Measurements from ENCODE around the gene UGT2B15.
"Not testable (repeated sequence)": the region's sequence is repeated elsewhere in the genome, so short reads cannot be mapped to it uniquely, and the experiment has no call there.

Gene UGT2B15

DNA sequence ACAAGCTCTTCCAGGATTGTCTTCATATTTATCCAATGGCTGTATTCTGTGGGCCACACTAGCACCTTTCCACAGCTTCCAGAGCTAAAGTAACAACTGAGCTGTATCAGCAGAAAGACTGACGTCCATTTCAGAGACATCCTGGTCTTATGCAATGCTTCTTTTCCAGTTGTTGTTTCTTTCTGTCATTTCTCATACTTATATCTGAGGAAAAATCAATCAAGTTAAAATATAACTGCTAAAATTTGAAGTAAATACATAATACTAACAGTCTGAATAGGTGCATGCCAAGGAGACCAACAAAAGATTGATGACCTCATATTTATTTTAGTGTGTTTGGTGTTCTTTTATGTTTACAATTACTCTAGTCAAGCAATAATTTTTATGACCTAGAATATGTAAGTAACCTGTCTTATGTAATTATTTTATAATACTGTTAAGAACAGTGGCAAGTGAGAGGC, at the start of gene UGT2B15:
UGT2B15 (minus strand) TSS at position 174 of the 461 bp plus-strand sequence; CDS start at position 140, 34 bp downstream.
- not testable (repeated sequence) for H3K27ac Mint-ChIP-seq, H3K27me3 Mint-ChIP-seq, H3K9me3 Mint-ChIP-seq, H3K4me1 Mint-ChIP-seq, H3K36me3 Mint-ChIP-seq, H3K4me3 Mint-ChIP-seq, ATAC-seq

DNA sequence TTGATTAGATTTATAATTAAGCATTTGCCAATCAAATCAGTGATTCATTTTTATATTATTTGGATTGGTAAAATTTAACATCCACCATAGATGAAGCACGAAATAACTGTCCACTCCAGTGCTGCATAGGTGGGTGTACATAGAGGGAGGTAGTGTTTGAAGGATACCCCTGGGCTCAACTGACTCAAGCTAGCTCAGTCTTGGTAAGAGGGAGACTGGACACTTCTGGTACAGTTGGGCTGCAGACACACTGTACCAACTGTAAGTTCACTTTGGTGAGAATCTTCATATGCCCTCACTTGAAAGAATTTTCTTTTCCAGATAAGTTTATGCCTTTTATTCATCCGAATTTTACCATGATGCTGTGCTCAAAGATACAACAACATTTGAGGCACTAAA, 48.6 kb upstream of the UGT2B15 start:
- no peak overlapping the region for H3K27ac Mint-ChIP-seq
- ATAC-seq: no peak
- no peaks in the 10 kb centered on the region for H3K36me3 Mint-ChIP-seq
- no peaks in the 10 kb centered on the region for H3K9me3 Mint-ChIP-seq
- no peak overlapping the region for H3K4me3 Mint-ChIP-seq
- H3K27me3 Mint-ChIP-seq: no peaks in the 10 kb centered on the region
- no peaks in the 10 kb centered on the region for H3K4me1 Mint-ChIP-seq

DNA sequence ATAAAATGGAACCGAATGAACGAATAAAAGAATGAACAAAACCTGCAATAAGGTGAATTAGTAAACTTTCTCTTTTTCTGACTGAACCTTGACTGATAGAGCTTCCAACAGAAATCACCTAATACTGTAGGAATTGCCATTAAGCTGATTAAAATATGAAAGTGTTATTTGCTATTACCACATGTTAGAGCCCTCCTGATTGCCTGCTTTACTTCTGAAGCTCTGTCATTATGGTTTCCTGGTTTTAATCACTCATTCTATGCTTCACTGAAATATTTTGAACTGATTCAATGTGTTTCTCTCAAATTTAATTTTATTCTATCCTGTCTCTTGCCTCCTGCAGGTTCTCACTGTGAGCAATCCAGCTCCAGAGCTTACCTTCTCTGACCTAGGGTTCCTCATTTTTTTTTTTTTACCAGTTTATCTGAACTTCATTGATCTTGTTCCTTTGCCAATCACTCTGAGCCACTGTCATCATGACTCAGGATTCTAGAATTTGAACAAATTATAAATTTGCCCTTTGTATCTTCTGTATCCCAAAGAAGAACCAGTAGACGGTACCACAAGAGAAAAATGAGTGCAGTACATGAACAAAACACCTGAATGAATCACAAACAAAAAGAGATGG, 48.1 kb upstream of the UGT2B15 start:
- no peaks in the 10 kb centered on the region for H3K9me3 Mint-ChIP-seq
- H3K4me3 Mint-ChIP-seq: no peak overlapping the region
- H3K36me3 Mint-ChIP-seq: no peaks in the 10 kb centered on the region
- no peak overlapping the region for H3K27ac Mint-ChIP-seq
- ATAC-seq: no peak
- H3K27me3 Mint-ChIP-seq: no peaks in the 10 kb centered on the region
- H3K4me1 Mint-ChIP-seq: no peaks in the 10 kb centered on the region

DNA sequence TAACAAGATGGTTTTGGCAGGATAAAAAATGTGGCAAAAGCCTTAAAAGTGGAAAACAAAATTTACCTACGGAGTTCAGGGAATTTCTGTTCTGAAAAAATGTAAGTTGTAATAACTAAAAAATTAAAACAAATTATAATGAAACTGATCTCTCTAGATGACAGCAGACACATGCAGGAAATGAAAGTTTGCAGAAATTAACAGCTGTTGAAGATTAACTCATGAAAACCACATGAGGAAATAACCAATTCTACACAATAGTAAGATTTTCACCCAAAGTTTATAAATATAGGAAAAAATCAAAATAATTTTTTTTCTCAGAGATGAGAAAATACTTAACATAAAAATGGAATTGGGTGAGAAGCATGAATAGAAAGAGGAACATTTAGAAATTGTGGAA, 47.5 kb upstream of the UGT2B15 start:
- Mint-ChIP-seq H3K27ac (no peak overlapping the region), H3K27me3 (no peaks in the 10 kb centered on the region), H3K9me3 (no peaks in the 10 kb centered on the region), H3K36me3 (no peaks in the 10 kb centered on the region), H3K4me1 (no peaks in the 10 kb centered on the region), H3K4me3 (no peak overlapping the region)
- no peak for ATAC-seq

DNA sequence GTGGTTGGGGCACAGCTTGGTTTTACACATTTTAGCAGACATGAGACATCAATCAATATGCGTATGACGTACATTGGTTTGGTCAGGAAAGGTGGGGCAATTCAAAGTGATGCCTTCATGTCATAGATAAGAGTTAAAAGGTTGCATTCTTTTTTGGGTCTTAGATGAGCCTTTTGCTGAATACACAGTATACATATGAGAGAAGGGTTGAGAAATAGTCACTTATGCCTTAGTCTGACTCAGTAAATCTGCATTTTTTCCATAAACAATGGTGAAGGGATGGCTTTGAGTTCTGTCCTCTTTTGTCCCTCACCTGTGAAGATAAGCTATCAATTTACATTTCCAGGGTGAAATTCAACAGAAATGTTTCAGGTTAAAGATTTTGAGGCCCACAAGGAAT, 43.9 kb upstream of the UGT2B15 start:
- Mint-ChIP-seq H3K4me3 (no peak overlapping the region), H3K4me1 (no peaks in the 10 kb centered on the region), H3K27ac (no peak overlapping the region), H3K27me3 (no peaks in the 10 kb centered on the region), H3K9me3 (no peaks in the 10 kb centered on the region), H3K36me3 (no peaks in the 10 kb centered on the region)
- ATAC-seq: no peak

DNA sequence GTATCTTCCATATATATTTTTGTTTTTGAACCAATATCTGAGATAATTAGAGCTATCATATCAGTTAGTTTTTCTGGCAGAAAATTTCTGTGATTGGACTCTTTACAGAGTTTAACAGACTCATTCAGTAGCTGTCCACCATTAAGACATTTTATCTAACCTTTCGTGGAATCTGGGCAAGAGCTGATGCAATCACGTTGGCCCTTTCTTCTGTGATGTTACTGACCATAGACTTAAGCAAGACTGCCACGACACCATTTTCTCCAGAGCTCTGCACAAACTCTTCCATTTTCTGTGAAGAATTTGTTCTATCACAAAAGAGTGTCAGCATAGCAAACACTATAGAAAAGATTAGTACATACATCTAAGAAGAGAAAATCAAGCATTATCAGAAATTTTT, 41.8 kb upstream of the UGT2B15 start:
- no peak for ATAC-seq
- Mint-ChIP-seq H3K4me1 (no peaks in the 10 kb centered on the region), H3K4me3 (no peak overlapping the region), H3K27ac (no peak overlapping the region), H3K27me3 (no peaks in the 10 kb centered on the region), H3K9me3 (no peaks in the 10 kb centered on the region), H3K36me3 (no peaks in the 10 kb centered on the region)

DNA sequence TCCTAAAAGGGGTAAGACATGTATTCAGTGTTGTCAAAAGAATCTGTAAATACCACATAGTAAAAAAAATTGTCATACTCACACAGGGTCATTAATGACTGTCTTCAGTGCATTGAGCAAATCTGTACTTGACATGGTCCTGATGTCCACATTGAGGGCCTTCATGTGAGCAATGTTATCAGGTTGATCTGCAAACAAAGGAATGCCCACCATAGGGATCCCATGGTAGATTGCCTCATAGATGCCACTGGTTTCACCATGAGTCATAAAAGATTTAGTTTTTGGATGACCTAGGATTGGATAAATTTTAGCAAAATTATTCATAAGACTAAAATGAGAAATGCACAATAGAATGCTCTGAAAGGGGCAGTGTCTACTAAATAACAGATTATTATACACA, 38.1 kb upstream of the UGT2B15 start:
- Mint-ChIP-seq H3K27ac (no peak overlapping the region), H3K4me1 (no peaks in the 10 kb centered on the region), H3K27me3 (no peaks in the 10 kb centered on the region), H3K4me3 (no peak overlapping the region), H3K36me3 (no peaks in the 10 kb centered on the region), H3K9me3 (no peaks in the 10 kb centered on the region)
- ATAC-seq: no peak

DNA sequence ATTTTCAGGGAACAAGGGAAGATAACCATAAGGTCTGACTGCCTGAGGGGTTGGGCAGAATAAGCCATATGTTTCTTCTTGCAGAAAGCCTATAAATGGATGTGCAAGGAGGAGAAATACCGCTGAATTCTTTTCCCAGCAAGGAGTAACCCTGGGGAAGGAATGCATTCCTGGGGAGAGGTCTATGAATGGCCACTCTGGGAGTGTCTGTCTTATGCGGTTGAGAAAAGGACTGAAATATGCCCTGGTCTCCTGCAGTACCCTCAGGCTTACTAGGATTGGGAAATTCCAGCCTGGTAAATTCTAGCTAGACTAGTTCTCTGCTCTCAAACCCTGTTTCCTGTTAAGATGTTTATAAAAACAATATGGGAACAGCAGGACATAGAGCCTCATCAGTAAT, 32.7 kb upstream of the UGT2B15 start:
- H3K27ac Mint-ChIP-seq, H3K9me3 Mint-ChIP-seq, H3K27me3 Mint-ChIP-seq, H3K4me3 Mint-ChIP-seq, ATAC-seq, H3K36me3 Mint-ChIP-seq, H3K4me1 Mint-ChIP-seq: not testable (repeated sequence)

DNA sequence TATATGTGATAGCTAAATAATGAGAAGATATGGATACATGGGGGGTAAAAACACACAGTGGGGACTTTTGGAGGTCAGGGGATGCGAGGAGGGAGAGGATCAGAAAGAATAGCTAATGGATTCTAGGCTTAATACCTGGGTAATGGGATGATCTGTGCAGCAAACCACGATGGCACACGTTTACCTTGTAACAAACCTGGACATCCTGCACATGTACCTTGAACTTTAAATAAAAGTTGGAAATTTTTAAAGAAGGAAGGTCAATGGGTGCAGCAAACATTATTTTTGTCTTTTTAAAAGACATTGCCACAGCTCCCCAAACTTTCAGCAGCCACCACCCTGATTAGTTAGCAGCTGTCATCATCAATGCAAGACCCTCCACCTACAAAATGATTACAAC, 29.7 kb upstream of the UGT2B15 start:
- Mint-ChIP-seq H3K27ac (no peak overlapping the region), H3K9me3 (no peaks in the 10 kb centered on the region), H3K27me3 (no peaks in the 10 kb centered on the region), H3K4me3 (no peak overlapping the region), H3K4me1 (no peaks in the 10 kb centered on the region), H3K36me3 (no peaks in the 10 kb centered on the region)
- ATAC-seq: no peak

DNA sequence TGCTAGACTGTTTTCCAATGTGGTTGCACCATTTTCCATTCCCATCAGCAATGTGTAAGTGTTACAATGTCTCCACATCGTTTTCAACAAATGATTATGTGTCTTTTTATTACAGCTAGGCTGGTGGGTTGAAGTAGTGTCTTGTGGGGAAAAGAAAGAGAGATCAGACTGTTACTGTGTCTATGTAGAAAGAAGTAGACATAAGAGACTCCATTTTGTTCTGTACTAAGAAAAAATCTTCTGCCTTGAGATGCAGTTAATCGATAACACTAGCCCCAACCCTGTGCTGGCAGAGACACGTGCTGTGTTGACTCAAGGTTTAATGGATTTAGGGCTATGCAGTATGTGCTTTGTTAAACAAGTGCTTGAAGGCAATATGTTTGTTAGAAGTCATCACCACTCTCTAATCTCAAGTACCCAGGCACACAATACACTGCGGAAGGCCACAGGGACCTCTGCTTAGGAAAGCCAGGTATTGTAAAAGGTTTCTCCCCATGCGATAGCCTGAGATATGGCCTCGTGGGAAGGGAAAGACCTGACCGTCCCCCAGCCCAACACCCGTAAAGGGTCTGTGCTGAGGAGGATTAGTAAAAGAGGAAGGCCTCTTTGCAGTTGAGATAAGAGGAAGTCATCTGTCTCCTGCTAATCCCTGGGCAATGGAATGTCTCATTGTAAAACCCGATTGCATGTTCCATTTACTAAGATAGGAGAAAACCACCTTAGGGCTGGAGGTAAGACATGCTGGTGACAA, 23.0 kb upstream of the UGT2B15 start:
- no peak for ATAC-seq
- no peaks in the 10 kb centered on the region for H3K4me1 Mint-ChIP-seq
- H3K4me3 Mint-ChIP-seq: no peak overlapping the region
- no peak overlapping the region for H3K27ac Mint-ChIP-seq
- H3K36me3 Mint-ChIP-seq: no peaks in the 10 kb centered on the region
- no peaks in the 10 kb centered on the region for H3K27me3 Mint-ChIP-seq
- H3K9me3 Mint-ChIP-seq: peaks cover 4% of the 10 kb centered on the region

DNA sequence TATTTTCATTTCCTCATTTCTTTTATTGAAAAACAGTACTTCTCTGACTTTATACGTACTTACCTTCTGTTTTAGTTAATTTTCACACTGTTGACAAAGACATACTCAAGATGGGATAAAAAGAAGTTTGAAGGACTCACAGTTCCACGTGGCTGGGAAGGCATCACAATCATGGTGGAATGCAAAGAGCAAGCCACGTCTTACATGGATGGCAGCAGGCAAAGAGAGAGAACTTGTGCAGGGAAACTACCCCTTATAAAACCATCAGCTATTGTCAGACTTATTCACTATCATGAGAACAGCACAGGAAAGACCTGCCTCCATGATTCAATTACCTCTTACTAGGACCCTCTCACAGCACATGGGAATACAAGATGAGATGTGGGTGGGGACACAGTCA, 20.7 kb upstream of the UGT2B15 start:
- Mint-ChIP-seq H3K36me3 (no peaks in the 10 kb centered on the region), H3K27me3 (no peaks in the 10 kb centered on the region), H3K4me1 (no peaks in the 10 kb centered on the region), H3K9me3 (peaks cover 4% of the 10 kb centered on the region), H3K27ac (no peak overlapping the region), H3K4me3 (no peak overlapping the region)
- ATAC-seq: no peak

DNA sequence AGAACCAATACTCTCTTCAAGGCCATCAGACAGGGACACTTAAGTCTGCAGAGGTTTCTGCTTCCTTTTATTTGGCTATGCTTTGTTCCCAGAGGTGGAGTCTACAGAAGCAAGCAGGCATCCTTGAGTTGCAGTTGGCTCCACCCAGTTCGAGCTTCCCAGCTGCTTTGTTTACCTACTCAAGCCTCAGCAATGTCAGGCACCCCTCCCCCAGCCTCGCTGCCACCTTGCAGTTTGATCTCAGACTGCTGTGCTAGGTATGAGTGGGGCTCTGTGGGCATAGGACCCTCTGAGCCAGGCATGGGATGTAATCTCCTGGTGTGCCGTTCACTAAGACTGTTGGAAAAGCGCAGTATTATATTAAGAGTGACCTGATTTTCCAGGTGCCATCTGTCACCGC, 12.6 kb upstream of the UGT2B15 start:
- Mint-ChIP-seq H3K4me3 (no peak overlapping the region), H3K36me3 (peaks cover 6% of the 10 kb centered on the region), H3K27ac (no peak overlapping the region), H3K4me1 (no peaks in the 10 kb centered on the region), H3K9me3 (peaks cover 12% of the 10 kb centered on the region), H3K27me3 (no peaks in the 10 kb centered on the region)
- no peak for ATAC-seq

DNA sequence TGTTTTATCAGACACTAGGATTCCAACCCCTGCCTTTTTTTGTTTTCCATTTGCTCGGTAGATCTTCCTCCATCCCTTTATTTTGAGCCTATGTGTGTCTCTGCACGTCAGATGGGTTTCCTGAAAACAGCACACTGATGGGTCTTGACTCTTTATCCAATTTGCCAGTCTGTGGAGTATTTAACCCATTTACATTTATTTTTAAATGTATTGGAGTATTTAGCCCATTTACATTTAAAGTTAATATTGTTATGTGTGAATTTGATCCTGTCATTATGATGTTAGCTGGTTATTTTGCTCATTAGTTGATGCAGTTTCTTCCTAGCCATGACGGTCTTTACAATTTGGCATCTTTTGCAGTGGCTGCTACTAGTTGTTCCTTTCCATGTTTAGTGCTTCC, 10.8 kb upstream of the UGT2B15 start:
- H3K27me3 Mint-ChIP-seq, H3K36me3 Mint-ChIP-seq, H3K4me1 Mint-ChIP-seq, H3K4me3 Mint-ChIP-seq, H3K27ac Mint-ChIP-seq, ATAC-seq: not testable (repeated sequence)
- peaks cover 12% of the 10 kb centered on the region for H3K9me3 Mint-ChIP-seq

DNA sequence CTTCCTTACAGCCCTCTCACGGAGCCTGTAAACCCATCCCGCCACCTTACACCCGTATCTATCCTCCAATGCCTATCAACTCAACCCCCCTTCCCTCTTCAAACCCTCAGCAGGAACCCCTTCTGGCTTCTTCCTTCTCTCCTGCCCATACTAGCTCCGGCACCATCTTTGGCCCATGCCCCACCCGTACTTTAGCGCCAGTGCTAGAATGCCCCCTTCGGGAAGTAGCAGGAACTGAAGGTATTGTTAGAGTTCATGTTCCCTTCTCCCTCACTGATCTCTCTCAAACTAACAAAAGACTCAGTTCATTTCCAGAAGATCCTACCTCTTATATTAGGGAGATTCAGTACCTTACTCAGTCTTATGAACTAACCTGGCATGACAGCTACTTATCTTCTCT, 2.7 kb upstream of the UGT2B15 start:
- Mint-ChIP-seq H3K4me3 (no peak overlapping the region), H3K27me3 (no peaks in the 10 kb centered on the region), H3K9me3 (peaks cover 5% of the 10 kb centered on the region), H3K27ac (no peak overlapping the region), H3K4me1 (no peaks in the 10 kb centered on the region), H3K36me3 (no peaks in the 10 kb centered on the region)
- ATAC-seq: no peak

DNA sequence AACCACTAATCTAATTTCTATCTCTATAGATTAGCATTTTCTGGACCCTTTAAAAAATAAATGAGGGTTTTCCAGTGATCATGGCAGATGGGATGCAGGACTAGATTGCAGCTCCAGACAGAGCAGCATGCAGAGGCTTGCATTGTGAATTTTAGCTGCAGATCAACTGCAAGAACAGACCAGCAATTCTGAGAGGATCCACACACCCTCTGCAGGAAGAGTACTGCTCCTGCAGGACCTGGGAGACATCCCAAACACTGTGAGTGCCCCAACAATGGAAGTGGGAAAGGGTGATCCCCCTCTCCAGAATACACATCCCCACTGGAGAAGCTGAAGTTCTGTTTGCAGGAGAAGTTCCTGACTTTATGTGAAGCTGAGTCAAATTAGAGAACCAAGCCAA, 765 bp upstream of the UGT2B15 start:
- H3K4me3 Mint-ChIP-seq, H3K9me3 Mint-ChIP-seq, H3K4me1 Mint-ChIP-seq, H3K36me3 Mint-ChIP-seq, H3K27ac Mint-ChIP-seq, H3K27me3 Mint-ChIP-seq, ATAC-seq: not testable (repeated sequence)

DNA sequence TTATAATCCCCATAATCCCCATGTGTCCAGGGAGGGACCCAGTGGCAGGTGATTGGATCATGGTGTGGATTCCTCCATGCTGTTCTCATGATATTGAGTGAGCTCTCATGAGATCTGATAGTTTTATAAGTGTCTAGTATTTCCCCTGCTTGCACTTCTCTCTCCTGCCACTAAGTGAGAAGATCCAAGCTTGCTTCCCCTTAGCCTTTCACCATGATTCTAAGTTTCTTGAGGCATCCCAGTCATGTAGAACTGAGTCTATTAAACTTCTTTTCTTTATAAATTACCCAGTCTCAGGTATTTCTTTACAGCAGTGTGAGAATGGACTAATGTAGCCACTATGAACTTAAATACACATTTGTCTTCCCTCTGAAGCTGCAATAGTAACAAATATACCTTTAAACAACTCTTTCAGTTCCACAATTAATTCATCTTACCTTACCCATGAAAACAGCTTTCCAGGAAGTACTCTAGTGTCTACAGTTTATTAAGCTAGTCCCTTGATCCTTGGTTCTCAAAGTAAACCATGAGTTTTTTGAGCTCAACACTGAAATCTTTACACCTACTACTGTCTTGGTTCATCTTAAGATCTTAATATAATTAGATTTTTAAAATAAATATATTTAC, 1.8 kb downstream of the UGT2B15 start:
- not testable (repeated sequence) for H3K27ac Mint-ChIP-seq, H3K36me3 Mint-ChIP-seq, H3K4me1 Mint-ChIP-seq, H3K4me3 Mint-ChIP-seq, H3K27me3 Mint-ChIP-seq, ATAC-seq, H3K9me3 Mint-ChIP-seq

All from stimulated activated memory B cell treated with anti-CD40 and anti-IgM and Interleukin-4, amounts not matched to agents 10 μg/mL and 1 μg/mL and 100 μg/mL, for 72 hours (primary cell).